PC-9 (cell line): ENCODE measurements around the gene SETD6. TPM values are rescaled to one million over a fixed set of nuclear protein-coding genes. Genes with fewer than 3 reads are reported as not detected.

Experiments used
- BruUV-seq: library from RNA; stranded (reverse); fragments of 400-500 nt; replicated peaks from 2 replicates; lab custom pipeline; 2021; lab: Mats Ljungman, UMichigan
- CTCF ChIA-PET: fragments of 300-600 bp; sonication (Branson Sonifier 250); formaldehyde crosslinking; loops from one replicate; lab custom pipeline; 2022; ENCODE audit warnings: antibody characterized with exemption; lab: Charles Lee
- POLR2A ChIA-PET: fragments of 300-600 bp; sonication (Branson Sonifier 250); formaldehyde crosslinking; loops from one replicate; lab custom pipeline; 2022; ENCODE audit warnings: antibody characterized with exemption; ENCODE audit not compliant: unreplicated experiment; lab: Charles Lee
- DNase-seq, 2 experiments: peaks; one replicate each; pipeline versions ENCODE4 v3.0.0 to v3.0.0-alpha.2; 2015 to 2022; ENCODE audit warnings: mixed read lengths in 1 of 2
- H2AFZ ChIP-seq: fragments of 200-600 bp; sonication (generic); 2 replicates; pipeline ENCODE4 v1.8.1; 2017; ENCODE audit warnings: antibody characterized with exemption
- H3F3A ChIP-seq: fragments of 200-600 bp; sonication (generic); 2 replicates; pipeline ENCODE4 v1.8.1; 2017; ENCODE audit warnings: antibody characterized with exemption, mild to moderate bottlenecking, low read depth; ENCODE audit not compliant: insufficient read depth
- H3K27ac ChIP-seq: fragments of 200-600 bp; sonication (generic); 2 replicates; pipeline ENCODE4 v1.6.1; 2016; ENCODE audit warnings: mixed run types
- H3K27me3 ChIP-seq: fragments of 200-600 bp; sonication (generic); 2 replicates; pipeline ENCODE4 v1.6.1; 2016; ENCODE audit warnings: low read depth, mixed run types; ENCODE audit not compliant: insufficient read depth
- H3K36me3 ChIP-seq: fragments of 200-600 bp; sonication (generic); 2 replicates; pipeline ENCODE4 v1.6.1; 2016; ENCODE audit warnings: low read depth, mixed run types
- H3K4me1 ChIP-seq: fragments of 200-600 bp; sonication (generic); replicated peaks from 2 replicates; pipeline ENCODE4 v1.6.1; 2016; ENCODE audit warnings: mixed run types; ENCODE audit not compliant: insufficient read depth
- H3K4me2 ChIP-seq: fragments of 200-600 bp; sonication (generic); 2 replicates; pipeline ENCODE4 v1.6.1; 2017; ENCODE audit warnings: mixed run types
- H3K4me3 ChIP-seq: fragments of 200-600 bp; sonication (generic); 2 replicates; pipeline ENCODE4 v1.6.1; 2016; ENCODE audit warnings: mixed run types
- H3K79me2 ChIP-seq: fragments of 200-600 bp; sonication (generic); 2 replicates; pipeline ENCODE4 v1.6.1; 2017; ENCODE audit warnings: low read depth, mixed run types
- H3K9me2 ChIP-seq: fragments of 200-600 bp; sonication (generic); 2 replicates; pipeline ENCODE4 v1.8.1; 2017; ENCODE audit warnings: mild to moderate bottlenecking; ENCODE audit not compliant: insufficient read depth
- H3K9me3 ChIP-seq: fragments of 200-600 bp; sonication (generic); 2 replicates; pipeline ENCODE4 v1.8.1; 2016; ENCODE audit warnings: low read depth; ENCODE audit not compliant: insufficient read depth
- H4K20me1 ChIP-seq: fragments of 200-600 bp; sonication (generic); 2 replicates; pipeline ENCODE4 v1.8.1; 2017; ENCODE audit not compliant: insufficient read depth
- EZH2 ChIP-seq: fragments of 200-600 bp; sonication (generic); IDR thresholded peaks from 2 replicates; pipeline ENCODE4 v1.8.0; 2017; ENCODE audit warnings: antibody characterized with exemption, low read depth
- intact Hi-C: fragments of 100-400 bp; cut with micrococcal nuclease; formaldehyde crosslinking; loops from one replicate; pipeline ENCODE4 v1.10.0; 2022; ENCODE audit not compliant: unreplicated experiment
- total RNA-seq: library from RNA; stranded (reverse); gene quantifications from 2 replicates; pipeline ENCODE4 v1.2.3, GENCODE V29; 2021
- TF ChIP-seq, protein P1 (sequence below): fragments of 200-600 bp; sonication (generic); conservative IDR thresholded peaks from 2 replicates; pipeline ENCODE4 v1.6.1; 2017; ENCODE audit warnings: mixed run types, antibody characterized with exemption, mild to moderate bottlenecking, moderate library complexity

The SETD6 gene
- total RNA-seq, 1 experiment from 2014 or later: 21.4 TPM

DNA sequence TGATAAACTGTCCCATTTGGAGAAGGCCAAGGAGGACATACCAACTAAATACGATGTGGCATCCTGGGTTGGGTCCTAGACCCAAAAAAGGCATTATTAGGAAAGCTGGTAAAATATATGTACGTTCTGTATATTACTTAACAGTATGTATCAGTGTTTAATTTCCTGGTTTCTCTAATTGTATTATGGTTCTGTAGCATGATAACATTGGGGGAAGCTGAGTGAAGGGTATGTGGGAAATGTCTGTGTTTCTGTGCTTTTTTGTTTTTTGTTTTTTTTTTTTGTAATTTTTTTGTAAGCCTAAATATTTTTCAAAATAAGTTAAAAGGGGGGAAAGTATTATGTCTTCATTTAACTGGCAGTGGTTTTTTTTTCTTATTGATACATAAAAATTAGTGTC lies 36.9 kb upstream of the SETD6 start:
- no peaks in the 10 kb centered on the region for H3K9me3 ChIP-seq
- H3K4me3 ChIP-seq: no peak overlapping the region
- BruUV-seq: no TSS peak
- H2AFZ ChIP-seq: no peak overlapping the region
- no peak overlapping the region for H3K4me2 ChIP-seq
- no peaks in the 10 kb centered on the region for H3K36me3 ChIP-seq
- no peaks in the 10 kb centered on the region for H3K27me3 ChIP-seq
- DNase-seq: no peak
- ChIA-PET CTCF (interaction anchor here (0.6 kb wide), 1 partner anchor 181 kb away, joined by 6 read pairs; no protein-coding TSS in a partner anchor), POLR2A (interaction anchor here (0.7 kb wide), 1 partner anchor 24 kb away, joined by 8 read pairs; no protein-coding TSS in a partner anchor)
- H4K20me1 ChIP-seq: no peaks in the 10 kb centered on the region
- no peaks in the 10 kb centered on the region for H3K79me2 ChIP-seq
- peaks cover 7% of the 10 kb centered on the region; the same call in 1 of the 2 replicates for H3K4me1 ChIP-seq
- no peak overlapping the region for H3K27ac ChIP-seq
- H3F3A ChIP-seq: no peaks in the 10 kb centered on the region
- TF ChIP-seq, protein P1, sequence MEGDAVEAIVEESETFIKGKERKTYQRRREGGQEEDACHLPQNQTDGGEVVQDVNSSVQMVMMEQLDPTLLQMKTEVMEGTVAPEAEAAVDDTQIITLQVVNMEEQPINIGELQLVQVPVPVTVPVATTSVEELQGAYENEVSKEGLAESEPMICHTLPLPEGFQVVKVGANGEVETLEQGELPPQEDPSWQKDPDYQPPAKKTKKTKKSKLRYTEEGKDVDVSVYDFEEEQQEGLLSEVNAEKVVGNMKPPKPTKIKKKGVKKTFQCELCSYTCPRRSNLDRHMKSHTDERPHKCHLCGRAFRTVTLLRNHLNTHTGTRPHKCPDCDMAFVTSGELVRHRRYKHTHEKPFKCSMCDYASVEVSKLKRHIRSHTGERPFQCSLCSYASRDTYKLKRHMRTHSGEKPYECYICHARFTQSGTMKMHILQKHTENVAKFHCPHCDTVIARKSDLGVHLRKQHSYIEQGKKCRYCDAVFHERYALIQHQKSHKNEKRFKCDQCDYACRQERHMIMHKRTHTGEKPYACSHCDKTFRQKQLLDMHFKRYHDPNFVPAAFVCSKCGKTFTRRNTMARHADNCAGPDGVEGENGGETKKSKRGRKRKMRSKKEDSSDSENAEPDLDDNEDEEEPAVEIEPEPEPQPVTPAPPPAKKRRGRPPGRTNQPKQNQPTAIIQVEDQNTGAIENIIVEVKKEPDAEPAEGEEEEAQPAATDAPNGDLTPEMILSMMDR: no peak
- TF ChIP-seq EZH2: no peak
- intact Hi-C loops: no loop called here
- H3K9me2 ChIP-seq: no peaks in the 10 kb centered on the region

DNA sequence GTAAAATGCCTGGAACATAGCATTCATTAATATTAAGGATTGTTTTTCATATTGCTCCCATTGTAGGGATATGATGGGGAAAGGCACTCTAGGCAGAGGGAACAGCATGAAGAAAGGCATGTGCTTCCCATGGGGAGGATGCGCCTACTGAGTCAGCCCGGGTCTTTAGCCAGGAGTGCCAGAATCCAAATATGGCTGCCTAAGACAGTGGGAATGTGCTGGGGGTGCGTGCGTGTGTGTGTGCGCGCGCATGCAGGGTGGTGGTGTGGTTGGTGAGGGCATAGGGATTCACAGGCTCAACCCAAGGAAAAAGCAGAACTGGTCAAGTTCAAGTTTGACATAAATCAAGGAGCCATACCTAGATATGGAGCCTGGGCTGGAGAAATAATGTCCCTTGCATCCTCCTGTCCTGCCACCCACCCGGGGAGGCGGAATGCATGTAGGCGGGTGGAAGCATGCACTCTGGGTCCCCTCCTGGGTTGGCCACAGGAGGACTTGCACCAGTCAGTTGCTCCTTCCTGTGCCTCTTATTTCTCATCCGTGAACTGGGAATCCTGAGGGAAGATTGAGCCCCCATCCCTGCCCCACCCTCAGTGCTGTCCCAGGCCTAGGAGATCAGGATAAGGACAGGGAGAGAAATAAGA lies 34.0 kb upstream of the SETD6 start:
- TF ChIP-seq, protein P1: no peak
- no peak for TF ChIP-seq EZH2
- no peak overlapping the region for H3K4me3 ChIP-seq
- POLR2A ChIA-PET: interaction anchor here (0.6 kb wide), 1 partner anchor 487 kb away, joined by 11 read pairs; no protein-coding TSS in a partner anchor

GRCh38 chr16:58481931-58482330 lies 33.4 kb upstream of the SETD6 start:
- H3K9me3 ChIP-seq: no peaks in the 10 kb centered on the region
- no peaks in the 10 kb centered on the region for H3K79me2 ChIP-seq
- no peaks in the 10 kb centered on the region for H3K27me3 ChIP-seq
- intact Hi-C loops: no loop called here
- no peak overlapping the region for H3K4me2 ChIP-seq
- no TSS peak for BruUV-seq
- TF ChIP-seq, protein P1: no peak
- no peak for TF ChIP-seq EZH2
- H3K27ac ChIP-seq: no peak overlapping the region
- no peak overlapping the region for H2AFZ ChIP-seq
- ChIA-PET POLR2A (no interaction called here), CTCF (no interaction called here)
- no peaks in the 10 kb centered on the region for H3K36me3 ChIP-seq
- peaks cover 7% of the 10 kb centered on the region; the same call in 1 of the 2 replicates for H3K4me1 ChIP-seq
- H4K20me1 ChIP-seq: no peaks in the 10 kb centered on the region
- H3K4me3 ChIP-seq: no peak overlapping the region
- no peak for DNase-seq
- no peaks in the 10 kb centered on the region for H3K9me2 ChIP-seq
- no peaks in the 10 kb centered on the region for H3F3A ChIP-seq

More for the DNA sequence above, 34.0 kb upstream of the SETD6 start:
- no peaks in the 10 kb centered on the region for H4K20me1 ChIP-seq
- no peaks in the 10 kb centered on the region for H3F3A ChIP-seq
- no TSS peak for BruUV-seq
- CTCF ChIA-PET: no interaction called here
- H3K9me2 ChIP-seq: no peaks in the 10 kb centered on the region
- intact Hi-C loops: no loop called here
- no peak overlapping the region for H3K4me2 ChIP-seq
- no peak overlapping the region for H3K27ac ChIP-seq
- no peaks in the 10 kb centered on the region for H3K36me3 ChIP-seq
- H3K9me3 ChIP-seq: no peaks in the 10 kb centered on the region
- no peaks in the 10 kb centered on the region for H3K79me2 ChIP-seq
- peaks cover 7% of the 10 kb centered on the region; the same call in 1 of the 2 replicates for H3K4me1 ChIP-seq
- no peak overlapping the region for H2AFZ ChIP-seq
- H3K27me3 ChIP-seq: no peaks in the 10 kb centered on the region
- no peak for DNase-seq
